Trophoblast cell (in vitro differentiated cells and primary cell): ENCODE measurements around the gene NDUFS4.
"Not testable (repeated sequence)": the region's sequence is repeated elsewhere in the genome, so short reads cannot be mapped to it uniquely, and the experiment has no call there.

ENCODE experiments used
- DNase-seq, 2 donors: peaks; one replicate each; pipeline ENCODE4 v3.0.0-alpha.2; 2016
- H2AFZ ChIP-seq: 2 replicates; pipeline ENCODE4 v1.6.1; 2013; ENCODE audit warnings: low read length, moderate library complexity, mild to moderate bottlenecking; ENCODE audit not compliant: insufficient read depth, poor library complexity
- H2AK5ac ChIP-seq: 2 replicates; pipeline ENCODE4 v1.6.1; 2013; ENCODE audit warnings: mild to moderate bottlenecking, low read length
- H2BK120ac ChIP-seq: 2 replicates; pipeline ENCODE4 v1.6.1; 2013; ENCODE audit warnings: low read length, mild to moderate bottlenecking, moderate library complexity; ENCODE audit not compliant: insufficient read depth, poor library complexity
- H2BK12ac ChIP-seq: 2 replicates; pipeline ENCODE4 v1.6.1; 2013; ENCODE audit warnings: mild to moderate bottlenecking, low read length, moderate library complexity
- H2BK5ac ChIP-seq: 2 replicates; pipeline ENCODE4 v1.6.1; 2013; ENCODE audit warnings: low read length, low read depth, moderate library complexity, mild to moderate bottlenecking; ENCODE audit not compliant: poor library complexity
- H3K14ac ChIP-seq: 2 replicates; pipeline ENCODE4 v1.6.1; 2013; ENCODE audit warnings: mild to moderate bottlenecking, low read length
- H3K18ac ChIP-seq: 2 replicates; pipeline ENCODE4 v1.6.1; 2013; ENCODE audit warnings: mild to moderate bottlenecking, low read length
- H3K23ac ChIP-seq: 2 replicates; pipeline ENCODE4 v1.6.1; 2013; ENCODE audit warnings: low read length
- H3K27ac ChIP-seq: 2 replicates; pipeline ENCODE4 v1.5.1; 2013; ENCODE audit warnings: low read depth, mild to moderate bottlenecking, inconsistent platforms, low read length, moderate library complexity
- H3K27me3 ChIP-seq: 2 replicates; pipeline ENCODE4 v1.6.1; 2013; ENCODE audit warnings: inconsistent platforms, mild to moderate bottlenecking, low read length, moderate library complexity; ENCODE audit not compliant: insufficient read depth
- H3K36me3 ChIP-seq, 2 experiments: 1 replicate in 1 of 2; 2 replicates in 1 of 2; pipeline ENCODE4 v1.6.1; 2013; ENCODE audit warnings: low read length in 2 of 2, mild to moderate bottlenecking in 2 of 2, moderate library complexity in 1 of 2; ENCODE audit not compliant: insufficient read depth in 2 of 2, control insufficient read depth in 1 of 2
- H3K4ac ChIP-seq: 2 replicates; pipeline ENCODE4 v1.6.1; 2013; ENCODE audit warnings: low read depth, mild to moderate bottlenecking, low read length, moderate library complexity
- H3K4me1 ChIP-seq, 2 experiments: 1 replicate in 1 of 2; 2 replicates in 1 of 2; pipeline ENCODE4 v1.6.1; 2013; ENCODE audit warnings: low read length in 2 of 2, mild to moderate bottlenecking in 2 of 2, moderate library complexity in 1 of 2; ENCODE audit not compliant: insufficient read depth in 2 of 2, control insufficient read depth in 1 of 2
- H3K4me2 ChIP-seq: 2 replicates; pipeline ENCODE4 v1.6.1; 2013; ENCODE audit warnings: inconsistent platforms, mild to moderate bottlenecking, low read length, moderate library complexity
- H3K4me3 ChIP-seq: 2 replicates; pipeline ENCODE4 v1.5.1; 2013; ENCODE audit warnings: mild to moderate bottlenecking, low read depth, low read length, inconsistent platforms
- H3K79me1 ChIP-seq: one replicate; pipeline ENCODE4 v1.6.1; 2013; ENCODE audit warnings: low read length
- H3K79me2 ChIP-seq: 2 replicates; pipeline ENCODE4 v1.6.1; 2013; ENCODE audit warnings: low read length, mild to moderate bottlenecking; ENCODE audit not compliant: control insufficient read depth, insufficient read depth, poor library complexity
- H3K9ac ChIP-seq: 2 replicates; pipeline ENCODE4 v1.6.1; 2013; ENCODE audit warnings: mild to moderate bottlenecking, low read length
- H3K9me3 ChIP-seq: 2 replicates; pipeline ENCODE4 v1.6.1; 2013; ENCODE audit warnings: low read depth, mild to moderate bottlenecking, control low read depth, inconsistent platforms, low read length; ENCODE audit not compliant: insufficient read depth
- H4K12ac ChIP-seq: 2 replicates; pipeline ENCODE4 v1.6.1; 2013; ENCODE audit warnings: low read depth, mild to moderate bottlenecking, low read length, moderate library complexity
- H4K8ac ChIP-seq: 2 replicates; pipeline ENCODE4 v1.6.1; 2013; ENCODE audit warnings: low read depth, mild to moderate bottlenecking, low read length, moderate library complexity
- H4K91ac ChIP-seq: one replicate; pipeline ENCODE4 v1.6.1; 2013; ENCODE audit warnings: low read depth, mild to moderate bottlenecking, low read length, moderate library complexity
- WGBS: extraction: QIAGEN DNeasy Blood & Tissue Kit; methylation state at CpG from one replicate; pipeline ENCODE4 v1.1.7; 2013; ENCODE audit warnings: missing lambda C conversion rate; ENCODE audit not compliant: insufficient read length, insufficient coverage; ENCODE audit errors: extremely low coverage; 5-methylcytosine and 5-hydroxymethylcytosine counted together

NDUFS4 gene

GRCh38 chr5:53543401-53543800, 17.0 kb upstream of the NDUFS4 start:
- Histone ChIP-seq H3K79me2 (no peaks in the 10 kb centered on the region), H3K4ac (no peak overlapping the region), H3K79me1 (no peaks in the 10 kb centered on the region), H3K18ac (no peak overlapping the region), H2BK5ac (no peak overlapping the region), H3K27ac (no peak overlapping the region), H4K8ac (no peak overlapping the region), H3K23ac (no peak overlapping the region), H4K12ac (no peak overlapping the region), H3K14ac (no peak overlapping the region), H2BK12ac (no peak overlapping the region), H3K4me2 (no peak overlapping the region), H3K4me3 (no peak overlapping the region), H4K91ac (no peak overlapping the region), H3K36me3 (no peaks in the 10 kb centered on the region), H3K4me1 (no peaks in the 10 kb centered on the region), H2BK120ac (no peak overlapping the region), H2AFZ (no peak overlapping the region), H2AK5ac (no peak overlapping the region), H3K27me3 (no peaks in the 10 kb centered on the region), H3K9me3 (no peaks in the 10 kb centered on the region), H3K9ac (no peak overlapping the region)
- no peak for DNase-seq
- no CpG with 5 or more reads among the region's 2 CpGs for WGBS

GRCh38 chr5:53545744-53546143, 14.7 kb upstream of the NDUFS4 start:
- no peaks in the 10 kb centered on the region for H3K9me3 ChIP-seq
- no peak overlapping the region for H3K18ac ChIP-seq
- H3K4ac ChIP-seq: no peak overlapping the region
- no peak overlapping the region for H2BK12ac ChIP-seq
- no peaks in the 10 kb centered on the region for H3K36me3 ChIP-seq
- no peak overlapping the region for H3K4me2 ChIP-seq
- no peak overlapping the region for H2BK120ac ChIP-seq
- WGBS: no CpG with 5 or more reads among the region's 2 CpGs
- no peak overlapping the region for H3K27ac ChIP-seq
- no peak overlapping the region for H2BK5ac ChIP-seq
- H3K27me3 ChIP-seq: no peaks in the 10 kb centered on the region
- no peak overlapping the region for H3K9ac ChIP-seq
- no peak overlapping the region for H2AK5ac ChIP-seq
- H4K12ac ChIP-seq: no peak overlapping the region
- no peak for DNase-seq
- H2AFZ ChIP-seq: no peak overlapping the region
- no peaks in the 10 kb centered on the region for H3K79me1 ChIP-seq
- no peaks in the 10 kb centered on the region for H3K4me1 ChIP-seq
- H3K14ac ChIP-seq: no peak overlapping the region
- H3K4me3 ChIP-seq: no peak overlapping the region
- no peak overlapping the region for H4K91ac ChIP-seq
- no peaks in the 10 kb centered on the region for H3K79me2 ChIP-seq
- H3K23ac ChIP-seq: no peak overlapping the region
- H4K8ac ChIP-seq: no peak overlapping the region

- H3K27ac ChIP-seq: no peak overlapping the region
- no peaks in the 10 kb centered on the region for H3K79me1 ChIP-seq
- no peak overlapping the region for H4K12ac ChIP-seq
- no peaks in the 10 kb centered on the region for H3K36me3 ChIP-seq
- no peak overlapping the region for H2AFZ ChIP-seq
- no peak overlapping the region for H2BK120ac ChIP-seq
- no peak overlapping the region for H2BK5ac ChIP-seq
- no peak overlapping the region for H4K91ac ChIP-seq
- no peak overlapping the region for H3K9ac ChIP-seq
- H3K27me3 ChIP-seq: no peaks in the 10 kb centered on the region
- no peak overlapping the region for H3K14ac ChIP-seq
- H3K79me2 ChIP-seq: no peaks in the 10 kb centered on the region
- H3K18ac ChIP-seq: no peak overlapping the region
- no peak for DNase-seq
- WGBS: no CpG with 5 or more reads among the region's 4 CpGs
- no peaks in the 10 kb centered on the region for H3K4me1 ChIP-seq
- H3K4me3 ChIP-seq: no peak overlapping the region
- no peak overlapping the region for H4K8ac ChIP-seq
- no peak overlapping the region for H2AK5ac ChIP-seq
- H2BK12ac ChIP-seq: no peak overlapping the region
- H3K9me3 ChIP-seq: no peaks in the 10 kb centered on the region
- no peak overlapping the region for H3K23ac ChIP-seq
- no peak overlapping the region for H3K4me2 ChIP-seq
- no peak overlapping the region for H3K4ac ChIP-seq
These were observed 13.2 kb upstream of the NDUFS4 start for GRCh38 chr5:53547226-53547625.

- H3K27ac ChIP-seq: not testable (repeated sequence)
These were observed 11.9 kb upstream of the NDUFS4 start for GRCh38 chr5:53548501-53548900.

More at GRCh38 chr5:53548501-53548900, 11.9 kb upstream of the NDUFS4 start:
- not testable (repeated sequence) for H3K14ac ChIP-seq, H2AK5ac ChIP-seq, H2BK5ac ChIP-seq, H3K79me2 ChIP-seq, DNase-seq, H3K4ac ChIP-seq, H4K8ac ChIP-seq, H3K4me1 ChIP-seq, H3K79me1 ChIP-seq, H3K27me3 ChIP-seq, H3K9ac ChIP-seq, H2AFZ ChIP-seq, H3K4me3 ChIP-seq, H3K9me3 ChIP-seq, H2BK120ac ChIP-seq, H3K18ac ChIP-seq, H3K36me3 ChIP-seq, H4K91ac ChIP-seq, H2BK12ac ChIP-seq, H3K4me2 ChIP-seq, H4K12ac ChIP-seq, H3K23ac ChIP-seq
- no CpG with 5 or more reads among the region's 7 CpGs for WGBS
